CD4-positive, alpha-beta memory T cell (primary cell): ENCODE measurements around the gene PICALM. TPM values are rescaled to one million over a fixed set of nuclear protein-coding genes. Genes with fewer than 3 reads are reported as not detected.

Experiments used
- CTCF ChIA-PET: fragments of 350-600 bp; sonication (Branson Sonifier 250); formaldehyde crosslinking; loops from one replicate; lab custom pipeline; 2021; ENCODE audit warnings: inconsistent platforms; ENCODE audit not compliant: partially characterized antibody; lab: Charles Lee
- POLR2A ChIA-PET: fragments of 350-600 bp; sonication (Branson Sonifier 250); formaldehyde crosslinking; loops from one replicate; lab custom pipeline; 2021; ENCODE audit not compliant: partially characterized antibody; lab: Charles Lee
- DNase-seq, 5 donors: peaks; one replicate each; pipeline versions ENCODE4 v3.0.0 to v3.0.0-alpha.2; 2020 to 2022; ENCODE audit warnings: mixed read lengths in 1 of 5
- H3K27ac ChIP-seq: one replicate; pipeline ENCODE4 v1.7.0; 2013; ENCODE audit warnings: low read depth, low read length
- H3K27me3 ChIP-seq: 2 replicates; pipeline ENCODE4 v1.7.0; 2013; ENCODE audit warnings: mild to moderate bottlenecking, low read length, moderate library complexity; ENCODE audit not compliant: insufficient read depth
- H3K36me3 ChIP-seq: 2 replicates; pipeline ENCODE4 v1.7.0; 2013; ENCODE audit warnings: mild to moderate bottlenecking, low read length, moderate library complexity; ENCODE audit not compliant: insufficient read depth
- H3K4me1 ChIP-seq: 2 replicates; pipeline ENCODE4 v1.7.0; 2013; ENCODE audit warnings: mild to moderate bottlenecking, low read length, moderate library complexity; ENCODE audit not compliant: insufficient read depth
- H3K4me3 ChIP-seq, 2 donors: one replicate each; pipeline ENCODE4 v1.7.0; 2013; ENCODE audit warnings: low read length in 2 of 2, mild to moderate bottlenecking in 1 of 2
- H3K9me3 ChIP-seq, 2 donors: one replicate each; pipeline ENCODE4 v1.7.0; 2013; ENCODE audit warnings: low read length in 2 of 2, control low read depth in 1 of 2; ENCODE audit not compliant: control insufficient read depth in 1 of 2
- H3K27ac Mint-ChIP-seq, 7 donors: one replicate each; pipeline ENCODE4 v1.8.0; 2020 to 2021; ENCODE audit warnings: mixed read lengths in 7 of 7, mild to moderate bottlenecking in 6 of 7, inconsistent platforms in 3 of 7, moderate library complexity in 3 of 7
- H3K27me3 Mint-ChIP-seq, 2 donors: one replicate each; pipeline ENCODE4 v1.8.0; 2020 to 2021; ENCODE audit warnings: mixed read lengths in 2 of 2
- H3K36me3 Mint-ChIP-seq, 2 donors: one replicate each; pipeline ENCODE4 v1.8.0; 2020 to 2021; ENCODE audit warnings: mixed read lengths in 2 of 2, inconsistent platforms in 1 of 2, mild to moderate bottlenecking in 1 of 2
- H3K4me1 Mint-ChIP-seq, 4 donors: one replicate each; pipeline ENCODE4 v1.8.0; 2020 to 2021; ENCODE audit warnings: mixed read lengths in 4 of 4, mild to moderate bottlenecking in 1 of 4
- H3K4me3 Mint-ChIP-seq, 8 donors: one replicate each; pipeline ENCODE4 v1.8.0; 2020 to 2021; ENCODE audit warnings: mixed read lengths in 8 of 8, mild to moderate bottlenecking in 7 of 8, moderate library complexity in 6 of 8, inconsistent platforms in 3 of 8
- H3K9me3 Mint-ChIP-seq, 8 donors: one replicate each; pipeline ENCODE4 v1.8.0; 2020 to 2021; ENCODE audit warnings: mixed read lengths in 8 of 8, mild to moderate bottlenecking in 5 of 8, inconsistent platforms in 3 of 8, moderate library complexity in 1 of 8
- intact Hi-C: fragments of 100-400 bp; cut with micrococcal nuclease; formaldehyde crosslinking; loops from one replicate; pipeline ENCODE4 v1.15.1; 2023
- polyA plus RNA-seq, 2 donors: library from polyadenylated mRNA; unstranded; fragments of 300-500 nt; fragmentation: Illumina TruSeq; gene quantifications; one replicate each; pipeline ENCODE4 v1.2.3, GENCODE V29; 2021
- total RNA-seq, 2 experiments: library from RNA; stranded (reverse); gene quantifications; one replicate each; pipeline ENCODE4 v1.2.3, GENCODE V29; 2021

Gene PICALM
- total and polyA plus RNA-seq, 4 experiments from 2014 or later = 15.3 to 138 (median 76.8) TPM

- Histone ChIP-seq H3K4me1 (no peaks in the 10 kb centered on the region), H3K27ac (no peak overlapping the region), H3K36me3 (peaks cover 39% of the 10 kb centered on the region), H3K9me3 (no peaks in the 10 kb centered on the region), H3K27me3 (no peaks in the 10 kb centered on the region), H3K4me3 (no peak overlapping the region)
- Mint-ChIP-seq H3K4me1 (peaks cover 6 to 15% (median 13%) of the 10 kb centered on the region in 4 donors), H3K36me3 (peaks cover 37 to 63% of the 10 kb centered on the region in 2 donors), H3K27ac (no peak overlapping the region), H3K27me3 (no peaks in the 10 kb centered on the region), H3K4me3 (no peak overlapping the region), H3K9me3 (no peaks in the 10 kb centered on the region)
- intact Hi-C loops = no loop called here
- no peak for DNase-seq
- POLR2A ChIA-PET = no interaction called here
- CTCF ChIA-PET = no interaction called here
These were observed 57.7 kb downstream of the PICALM start for GRCh38 chr11:86011175-86011574.

- peaks cover 66% of the 10 kb centered on the region for H3K36me3 ChIP-seq
- H3K4me3 ChIP-seq = no peak overlapping the region
- no peak overlapping the region for H3K27ac ChIP-seq
- CTCF ChIA-PET = interaction anchor here (1.0 to 1.7 kb wide), 2 partner anchors 189 to 215 kb away, joined by 3 to 4 read pairs; no protein-coding TSS in a partner anchor
- Mint-ChIP-seq H3K9me3 (no peaks in the 10 kb centered on the region), H3K4me3 (no peak overlapping the region), H3K27me3 (no peaks in the 10 kb centered on the region), H3K36me3 (peaks cover 54 to 82% of the 10 kb centered on the region in 2 donors), H3K27ac (no peak overlapping the region), H3K4me1 (peaks cover 0 to 3% (median under 1%) of the 10 kb centered on the region in 4 donors)
- intact Hi-C loops = no loop called here
- H3K27me3 ChIP-seq = no peaks in the 10 kb centered on the region
- POLR2A ChIA-PET = no interaction called here
- no peak for DNase-seq
- no peaks in the 10 kb centered on the region for H3K4me1 ChIP-seq
- H3K9me3 ChIP-seq = no peaks in the 10 kb centered on the region
These were observed 65.2 kb downstream of the PICALM start for GRCh38 chr11:86003654-86004053.

GRCh38 chr11:86002431-86002830, 66.5 kb downstream of the PICALM start:
- Histone ChIP-seq H3K27me3 (no peaks in the 10 kb centered on the region), H3K4me1 (no peaks in the 10 kb centered on the region), H3K4me3 (no peak overlapping the region), H3K9me3 (no peaks in the 10 kb centered on the region), H3K27ac (no peak overlapping the region), H3K36me3 (peaks cover 69% of the 10 kb centered on the region)
- Mint-ChIP-seq H3K27ac (no peak overlapping the region), H3K36me3 (peaks cover 48 to 81% of the 10 kb centered on the region in 2 donors), H3K9me3 (no peaks in the 10 kb centered on the region), H3K27me3 (no peaks in the 10 kb centered on the region), H3K4me3 (no peak overlapping the region), H3K4me1 (peaks cover 0 to 3% (median 0%) of the 10 kb centered on the region in 4 donors)
- ChIA-PET CTCF (interaction anchor here (1.7 kb wide), 1 partner anchor 216 kb away, joined by 4 read pairs; no protein-coding TSS in a partner anchor), POLR2A (no interaction called here)
- no peak for DNase-seq
- intact Hi-C loops = no loop called here

GRCh38 chr11:85991508-85991907, 77.4 kb downstream of the PICALM start:
- Mint-ChIP-seq H3K4me3 (no peak overlapping the region), H3K4me1 (peaks cover 7 to 24% (median 16%) of the 10 kb centered on the region in 4 donors), H3K27ac (no peak overlapping the region), H3K27me3 (no peaks in the 10 kb centered on the region), H3K36me3 (peaks cover 22 to 51% of the 10 kb centered on the region in 2 donors), H3K9me3 (no peaks in the 10 kb centered on the region)
- Histone ChIP-seq H3K27ac (no peak overlapping the region), H3K4me3 (no peak overlapping the region), H3K36me3 (peaks cover 19% of the 10 kb centered on the region), H3K9me3 (no peaks in the 10 kb centered on the region), H3K27me3 (no peaks in the 10 kb centered on the region), H3K4me1 (no peaks in the 10 kb centered on the region)
- intact Hi-C loops = loop anchor here (10.0 kb wide), 1 partner anchor 297 kb away; no protein-coding TSS in a partner anchor
- DNase-seq = no peak
- ChIA-PET CTCF (interaction anchor here (1.0 to 2.2 kb wide), 3 partner anchors 15 to 136 kb away, joined by 4 to 9 read pairs (median 8); partner anchors contain the start of gene CCDC83), POLR2A (no interaction called here)

GRCh38 chr11:85989746-85990145, 79.1 kb downstream of the PICALM start:
- peaks cover 22% of the 10 kb centered on the region for H3K36me3 ChIP-seq
- Mint-ChIP-seq H3K9me3 (no peaks in the 10 kb centered on the region), H3K36me3 (peaks cover 19 to 52% of the 10 kb centered on the region in 2 donors), H3K4me3 (no peak overlapping the region), H3K27me3 (no peaks in the 10 kb centered on the region), H3K4me1 (peaks cover 10 to 24% (median 16%) of the 10 kb centered on the region in 4 donors), H3K27ac (peak overlapping the region in 3 of 7 donors; percentile 8 to 81 (median 14))
- intact Hi-C loops = loop anchor here (10.0 kb wide), 2 partner anchors 295 to 395 kb away; no protein-coding TSS in a partner anchor
- no peaks in the 10 kb centered on the region for H3K9me3 ChIP-seq
- no peak overlapping the region for H3K27ac ChIP-seq
- no peaks in the 10 kb centered on the region for H3K4me1 ChIP-seq
- no peak for DNase-seq
- POLR2A ChIA-PET = interaction anchor here (2.1 kb wide), 1 partner anchor 10 kb away, joined by 6 read pairs; no protein-coding TSS in a partner anchor
- CTCF ChIA-PET = interaction anchor here (1.2 kb wide), 1 partner anchor 204 kb away, joined by 4 read pairs; no protein-coding TSS in a partner anchor
- no peak overlapping the region for H3K4me3 ChIP-seq
- no peaks in the 10 kb centered on the region for H3K27me3 ChIP-seq

GRCh38 chr11:85988780-85989179, 80.1 kb downstream of the PICALM start:
- Histone ChIP-seq H3K27ac (peak overlapping the region; percentile 6), H3K36me3 (peaks cover 19% of the 10 kb centered on the region), H3K4me1 (no peaks in the 10 kb centered on the region), H3K9me3 (no peaks in the 10 kb centered on the region), H3K4me3 (no peak overlapping the region), H3K27me3 (no peaks in the 10 kb centered on the region)
- intact Hi-C loops = loop anchor here (10.0 kb wide), 1 partner anchor 394 kb away; no protein-coding TSS in a partner anchor
- peaks cover 24 to 55% of the 10 kb centered on the region in 2 donors for H3K36me3 Mint-ChIP-seq
- DNase-seq = no peak
- peaks cover 10 to 28% (median 17%) of the 10 kb centered on the region in 4 donors for H3K4me1 Mint-ChIP-seq
- no peaks in the 10 kb centered on the region for H3K27me3 Mint-ChIP-seq
- ChIA-PET CTCF (interaction anchor here (1.2 kb wide), 1 partner anchor 205 kb away, joined by 4 read pairs; no protein-coding TSS in a partner anchor), POLR2A (interaction anchor here (2.1 kb wide), 1 partner anchor 9 kb away, joined by 6 read pairs; no protein-coding TSS in a partner anchor)
- no peaks in the 10 kb centered on the region for H3K9me3 Mint-ChIP-seq
- peak overlapping the region; percentile 6 to 87 (median 53) for H3K27ac Mint-ChIP-seq
- H3K4me3 Mint-ChIP-seq = no peak overlapping the region

GRCh38 chr11:85977751-85978160, 91.1 kb downstream of the PICALM start:
- ChIA-PET CTCF (interaction anchor here (0.6 kb wide), 1 partner anchor 290 kb away, joined by 4 read pairs; no protein-coding TSS in a partner anchor), POLR2A (no interaction called here)
- Mint-ChIP-seq H3K9me3 (no peaks in the 10 kb centered on the region), H3K27me3 (no peaks in the 10 kb centered on the region), H3K4me3 (no peak overlapping the region), H3K4me1 (peaks cover 0 to 7% (median 4%) of the 10 kb centered on the region in 4 donors), H3K36me3 (peaks cover 28 to 75% of the 10 kb centered on the region in 2 donors), H3K27ac (no peak overlapping the region)
- Histone ChIP-seq H3K27me3 (no peaks in the 10 kb centered on the region), H3K27ac (no peak overlapping the region), H3K4me1 (no peaks in the 10 kb centered on the region), H3K4me3 (no peak overlapping the region), H3K9me3 (no peaks in the 10 kb centered on the region), H3K36me3 (peaks cover 53% of the 10 kb centered on the region)
- intact Hi-C loops = no loop called here
- DNase-seq = no peak
